Neural progenitor cell (in vitro differentiated cells): ENCODE measurements around the gene TPI1. TPM values are rescaled to one million over a fixed set of nuclear protein-coding genes. Genes with fewer than 3 reads are reported as not detected.
A peak's percentile ranks its signal among the peaks of the same experiment; 100 is the strongest.

ENCODE experiments used
- DNase-seq: peaks from one replicate; pipeline ENCODE4 v3.0.0-alpha.2; 2016; ENCODE audit warnings: low spot score
- H2AFZ ChIP-seq: fragments of 200-600 bp; sonication (generic); replicated peaks from 2 replicates; pipeline ENCODE4 v1.6.1; 2016; ENCODE audit warnings: antibody characterized with exemption
- H3F3A ChIP-seq: fragments of 200-600 bp; sonication (generic); 2 replicates; pipeline ENCODE4 v1.6.1; 2016; ENCODE audit warnings: antibody characterized with exemption, low read depth
- H3K27ac ChIP-seq: fragments of 200-600 bp; sonication (generic); 2 replicates; pipeline ENCODE4 v1.5.1; 2016; ENCODE audit warnings: mild to moderate bottlenecking
- H3K27me3 ChIP-seq: fragments of 200-600 bp; sonication (generic); 2 replicates; pipeline ENCODE4 v1.6.1; 2016; ENCODE audit warnings: mild to moderate bottlenecking, moderate library complexity
- H3K36me3 ChIP-seq: fragments of 200-600 bp; sonication (generic); 2 replicates; pipeline ENCODE4 v1.5.1; 2016
- H3K4me1 ChIP-seq: fragments of 200-600 bp; sonication (generic); 2 replicates; pipeline ENCODE4 v1.6.1; 2016; ENCODE audit warnings: mixed run types
- H3K4me2 ChIP-seq: fragments of 200-600 bp; sonication (generic); 2 replicates; pipeline ENCODE4 v1.6.1; 2016
- H3K4me3 ChIP-seq: fragments of 200-600 bp; sonication (generic); 2 replicates; pipeline ENCODE4 v1.5.1; 2016
- H3K79me2 ChIP-seq: fragments of 200-600 bp; sonication (generic); 2 replicates; pipeline ENCODE4 v1.6.1; 2016; ENCODE audit warnings: low read depth
- H3K9ac ChIP-seq: fragments of 200-600 bp; sonication (generic); 2 replicates; pipeline ENCODE4 v1.6.1; 2016
- H3K9me3 ChIP-seq: fragments of 200-600 bp; sonication (generic); 2 replicates; pipeline ENCODE4 v1.5.1; 2016; ENCODE audit warnings: low read depth
- H4K20me1 ChIP-seq: fragments of 200-600 bp; sonication (generic); 2 replicates; pipeline ENCODE4 v1.6.1; 2016; ENCODE audit warnings: low read depth
- H3K27ac Mint-ChIP-seq: 3 replicates; pipeline ENCODE4 v1.8.0; 2021; ENCODE audit warnings: mixed read lengths
- H3K27me3 Mint-ChIP-seq: 2 replicates; pipeline ENCODE4 v1.8.0; 2022; ENCODE audit warnings: low read depth, mild to moderate bottlenecking, inconsistent platforms, moderate library complexity, mixed read lengths; ENCODE audit not compliant: insufficient read depth
- H3K36me3 Mint-ChIP-seq: 3 replicates; pipeline ENCODE4 v1.8.0; 2021; ENCODE audit warnings: mixed read lengths
- H3K4me1 Mint-ChIP-seq: 3 replicates; pipeline ENCODE4 v1.8.0; 2021; ENCODE audit warnings: mixed read lengths
- H3K4me3 Mint-ChIP-seq: 3 replicates; pipeline ENCODE4 v1.8.0; 2021; ENCODE audit warnings: mild to moderate bottlenecking, moderate library complexity, mixed read lengths
- H3K9me3 Mint-ChIP-seq: 3 replicates; pipeline ENCODE4 v1.8.0; 2020; ENCODE audit warnings: mixed read lengths
- CTCF ChIP-seq: fragments of 200-600 bp; sonication (generic); IDR thresholded peaks from 2 replicates; pipeline ENCODE4 v1.5.1; 2017; ENCODE audit warnings: antibody characterized with exemption, mild to moderate bottlenecking
- EZH2 ChIP-seq: fragments of 200-600 bp; sonication (generic); IDR thresholded peaks from 2 replicates; pipeline ENCODE4 v1.6.1; 2017; ENCODE audit warnings: antibody characterized with exemption, mild to moderate bottlenecking, moderate library complexity
- EZH2phosphoT487 ChIP-seq: fragments of 200-600 bp; sonication (generic); IDR thresholded peaks from 2 replicates; pipeline ENCODE4 v1.6.1; 2017; ENCODE audit warnings: antibody characterized with exemption
- total RNA-seq: library from RNA; depleted of rRNA; stranded (reverse); fragments of >200 nt; gene quantifications from 2 replicates; pipeline ENCODE4 v1.2.3, GENCODE V29; 2015; ENCODE audit warnings: low replicate concordance

TPI1 gene
- total RNA-seq, 1 donor from 2014 or later, result 1,038 TPM

GRCh38 chr12:6912164-6912935, 45.0 kb downstream of the TPI1 start:
- Mint-ChIP-seq H3K4me1 (peaks cover 46% of the 10 kb centered on the region), H3K27me3 (peaks cover 5% of the 10 kb centered on the region), H3K4me3 (peak overlapping the region; percentile 73), H3K27ac (peak overlapping the region; percentile 52), H3K36me3 (peaks cover 15% of the 10 kb centered on the region), H3K9me3 (no peaks in the 10 kb centered on the region)
- Histone ChIP-seq H3K4me3 (no peak overlapping the region), H3K36me3 (no peaks in the 10 kb centered on the region), H3K9ac (no peak overlapping the region), H3K4me2 (no peak overlapping the region), H3K9me3 (no peaks in the 10 kb centered on the region), H3F3A (peaks cover 43% of the 10 kb centered on the region), H3K4me1 (peaks cover 14% of the 10 kb centered on the region), H3K79me2 (peaks cover 31% of the 10 kb centered on the region), H3K27me3 (no peaks in the 10 kb centered on the region), H4K20me1 (peaks cover 16% of the 10 kb centered on the region), H2AFZ (no peak overlapping the region), H3K27ac (no peak overlapping the region)
- TF ChIP-seq CTCF (no peak), EZH2 (no peak), EZH2phosphoT487 (no peak)
- no peak for DNase-seq

GRCh38 chr12:6914246-6914946, 47.1 kb downstream of the TPI1 start, which contains the start of gene ENO2:
ENO2 (plus strand) TSS chr12:6914580; CDS start chr12:6915833, 1,253 bp downstream.
- Histone ChIP-seq H3K4me1 (peaks cover 14% of the 10 kb centered on the region), H3K4me3 (peak within 1 kb of the TSS; percentile 79), H3K27me3 (no peaks in the 10 kb centered on the region), H3K9me3 (no peaks in the 10 kb centered on the region), H3K36me3 (no peaks in the 10 kb centered on the region), H3K27ac (no peak within 1 kb of the TSS), H3K4me2 (peak within 1 kb of the TSS; percentile 83), H2AFZ (peak within 1 kb of the TSS; percentile 79), H4K20me1 (peaks cover 18% of the 10 kb centered on the region), H3K9ac (no peak within 1 kb of the TSS), H3K79me2 (peaks cover 31% of the 10 kb centered on the region), H3F3A (peaks cover 39% of the 10 kb centered on the region)
- no peaks in the 10 kb centered on the region for H3K9me3 Mint-ChIP-seq
- H3K27ac Mint-ChIP-seq, result peak within 1 kb of the TSS; percentile 85
- peak; percentile 79 for DNase-seq
- peaks cover 21% of the 10 kb centered on the region for H3K36me3 Mint-ChIP-seq
- peaks cover 5% of the 10 kb centered on the region for H3K27me3 Mint-ChIP-seq
- peak within 1 kb of the TSS; percentile 90 for H3K4me3 Mint-ChIP-seq
- no peak for TF ChIP-seq CTCF
- TF ChIP-seq EZH2, result no peak
- no peak for TF ChIP-seq EZH2phosphoT487
- peaks cover 46% of the 10 kb centered on the region for H3K4me1 Mint-ChIP-seq

GRCh38 chr12:6914947-6915788, 47.8 kb downstream of the TPI1 start:
- Histone ChIP-seq H4K20me1 (peaks cover 18% of the 10 kb centered on the region), H3K4me2 (peak overlapping the region; percentile 83), H3K79me2 (peaks cover 31% of the 10 kb centered on the region), H3K36me3 (no peaks in the 10 kb centered on the region), H2AFZ (no peak overlapping the region), H3K4me1 (peaks cover 14% of the 10 kb centered on the region), H3K4me3 (peak overlapping the region; percentile 79), H3K27ac (no peak overlapping the region), H3K27me3 (no peaks in the 10 kb centered on the region), H3F3A (peaks cover 31% of the 10 kb centered on the region), H3K9me3 (no peaks in the 10 kb centered on the region), H3K9ac (no peak overlapping the region)
- no peak for TF ChIP-seq EZH2
- no peak for TF ChIP-seq CTCF
- no peak for TF ChIP-seq EZH2phosphoT487
- DNase-seq, result peak; percentile 81
- peak overlapping the region; percentile 79 for H3K27ac Mint-ChIP-seq
- H3K27me3 Mint-ChIP-seq, result peaks cover 5% of the 10 kb centered on the region
- H3K36me3 Mint-ChIP-seq, result peaks cover 29% of the 10 kb centered on the region
- H3K4me3 Mint-ChIP-seq, result peak overlapping the region; percentile 90
- H3K9me3 Mint-ChIP-seq, result no peaks in the 10 kb centered on the region
- peaks cover 50% of the 10 kb centered on the region for H3K4me1 Mint-ChIP-seq
